HEK293T (cell line): Measurements from ENCODE around the gene CAPN8.

Experiments used
- ARNT ChIP-seq: fragments of 450-650 bp; IDR thresholded peaks from 2 replicates; pipeline ENCODE4 v1.6.1; 2017; ENCODE audit warnings: mild to moderate bottlenecking
- BHLHE40 ChIP-seq: fragments of 450-650 bp; IDR thresholded peaks from 2 replicates; pipeline ENCODE4 v1.6.1; 2016; ENCODE audit warnings: mild to moderate bottlenecking, moderate library complexity, borderline replicate concordance
- CTBP1 ChIP-seq: fragments of 450-650 bp; IDR thresholded peaks from 2 replicates; pipeline ENCODE4 v1.6.1; 2016; ENCODE audit warnings: borderline replicate concordance
- FOXA1 ChIP-seq: fragments of 450-650 bp; IDR thresholded peaks from 2 replicates; pipeline ENCODE4 v1.6.1; 2016; ENCODE audit warnings: mild to moderate bottlenecking
- FOXK2 ChIP-seq: fragments of 450-650 bp; IDR thresholded peaks from 2 replicates; pipeline ENCODE4 v1.6.1; 2016; ENCODE audit warnings: mild to moderate bottlenecking
- LEF1 ChIP-seq: fragments of 450-650 bp; IDR thresholded peaks from 2 replicates; pipeline ENCODE4 v1.6.1; 2017; ENCODE audit warnings: mild to moderate bottlenecking, borderline replicate concordance
- PKNOX1 ChIP-seq: fragments of 450-650 bp; IDR thresholded peaks from 2 replicates; pipeline ENCODE4 v1.6.1; 2016
- ZNF384 ChIP-seq: fragments of 450-650 bp; IDR thresholded peaks from 2 replicates; pipeline ENCODE4 v1.6.1; 2016

GRCh38 chr1:223622132-223622842, 43.2 kb downstream of the CAPN8 start:
- TF ChIP-seq BHLHE40 (no peak), FOXK2 (no peak), ARNT (no peak), LEF1 (no peak), ZNF384 (no peak), PKNOX1 (peak; percentile 61), CTBP1 (no peak), FOXA1 (no peak)
